Keratinocyte (primary cell): ENCODE measurements around the gene NCK2. TPM values are rescaled to one million over a fixed set of nuclear protein-coding genes. Genes with fewer than 3 reads are reported as not detected.

Source experiments
- DNase-seq: peaks from one replicate; pipeline ENCODE4 v3.0.0-alpha.2; 2011; ENCODE audit warnings: low read depth, missing footprints, low spot score
- FAIRE-seq: peaks from 2 replicates; lab custom pipeline; 2011; peaks lifted over from hg19 to GRCh38; lab: Jason Lieb, UNC
- H2AFZ ChIP-seq: 2 replicates; pipeline ENCODE4 v1.6.0; 2012; ENCODE audit warnings: low read length, control low read depth, inconsistent platforms; ENCODE audit not compliant: control insufficient read depth
- H3K27ac ChIP-seq: 2 replicates; pipeline ENCODE4 v1.5.1; 2011; ENCODE audit warnings: low read length; ENCODE audit not compliant: control insufficient read depth, insufficient read depth
- H3K27me3 ChIP-seq: 3 replicates; pipeline ENCODE4 v1.6.0; 2011; ENCODE audit warnings: low read length; ENCODE audit not compliant: control insufficient read depth, insufficient read depth; ENCODE audit errors: extremely low read depth
- H3K36me3 ChIP-seq, 2 experiments: 2 replicates in 1 of 2; 3 replicates in 1 of 2; pipeline ENCODE4 v1.5.1; 2011; ENCODE audit warnings: low read length in 2 of 2, mild to moderate bottlenecking in 1 of 2; ENCODE audit not compliant: control insufficient read depth in 2 of 2, insufficient read depth in 2 of 2; ENCODE audit errors: extremely low read depth in 1 of 2
- H3K4me1 ChIP-seq: 3 replicates; pipeline ENCODE4 v1.5.1; 2011; ENCODE audit warnings: low read length; ENCODE audit not compliant: control insufficient read depth, insufficient read depth; ENCODE audit errors: extremely low read depth
- H3K4me2 ChIP-seq: 3 replicates; pipeline ENCODE4 v1.6.0; 2011; ENCODE audit warnings: low read depth, low read length; ENCODE audit not compliant: control insufficient read depth, insufficient read depth; ENCODE audit errors: extremely low read depth
- H3K4me3 ChIP-seq, 3 experiments: fragments of 200-600 bp in 1 of 3; sonication (generic) in 1 of 3; 2 replicates in 2 of 3; 3 replicates in 1 of 3; pipeline ENCODE4 v1.5.1; 2011 to 2016; ENCODE audit warnings: low read length in 3 of 3, mild to moderate bottlenecking in 3 of 3, control low read depth in 2 of 3, inconsistent platforms in 1 of 3, low read depth in 1 of 3, mixed read lengths in 1 of 3, mixed run types in 1 of 3, moderate library complexity in 1 of 3; ENCODE audit not compliant: control insufficient read depth in 2 of 3, insufficient read depth in 2 of 3; ENCODE audit errors: extremely low read depth in 1 of 3
- H3K79me2 ChIP-seq: 2 replicates; pipeline ENCODE4 v1.6.0; 2012; ENCODE audit warnings: low read length; ENCODE audit not compliant: control insufficient read depth, insufficient read depth
- H3K9ac ChIP-seq: 3 replicates; pipeline ENCODE4 v1.6.0; 2011; ENCODE audit warnings: low read length; ENCODE audit not compliant: control insufficient read depth, insufficient read depth; ENCODE audit errors: extremely low read depth
- H3K9me1 ChIP-seq: 3 replicates; pipeline ENCODE4 v1.6.0; 2011; ENCODE audit warnings: low read length; ENCODE audit not compliant: control insufficient read depth, insufficient read depth; ENCODE audit errors: extremely low read depth
- H3K9me3 ChIP-seq: 2 replicates; pipeline ENCODE4 v1.5.1; 2012; ENCODE audit warnings: low read depth, low read length; ENCODE audit not compliant: control insufficient read depth
- H4K20me1 ChIP-seq: 3 replicates; pipeline ENCODE4 v1.6.0; 2011; ENCODE audit warnings: low read length; ENCODE audit not compliant: control insufficient read depth, insufficient read depth; ENCODE audit errors: extremely low read depth
- EZH2 ChIP-seq: IDR thresholded peaks from one replicate; pipeline ENCODE4 v1.6.1; 2012; ENCODE audit warnings: inconsistent platforms, mild to moderate bottlenecking, low read length, moderate library complexity
- dilution Hi-C: fragments of 300-500 bp; cut with MboI; formaldehyde crosslinking; loops from one replicate; pipeline ENCODE4 v1.7.0; 2020; ENCODE audit warnings: low sequenced_read_pairs; ENCODE audit not compliant: extremely low pct_ligation_motif_present
- polyA plus RNA-seq, 5 experiments: library from polyadenylated mRNA; depleted of rRNA in 3 of 5; stranded (reverse) in 3 of 5; stranded (forward) in 1 of 5; unstranded in 1 of 5; fragments of >200 nt; gene quantifications; 1 replicate in 1 of 5; 2 replicates in 3 of 5; 3 replicates in 1 of 5; pipeline versions ENCODE4 v1.2.1 to v1.2.3, GENCODE V29; 2011 to 2012; ENCODE audit warnings: missing spikeins in 2 of 5, low read depth in 1 of 5, low replicate concordance in 1 of 5
- TF ChIP-seq, protein P1 (sequence below), 3 experiments: IDR thresholded peaks in 1 of 3; conservative IDR thresholded peaks in 1 of 3; optimal IDR thresholded peaks in 1 of 3; 2 replicates in 2 of 3; 3 replicates in 1 of 3; pipeline versions ENCODE3 to v1.5.1; 2011; ENCODE audit warnings: low read length in 3 of 3, mild to moderate bottlenecking in 3 of 3, moderate library complexity in 2 of 3, control low read depth in 1 of 3, inconsistent platforms in 1 of 3; ENCODE audit not compliant: insufficient read depth in 2 of 3; ENCODE audit errors: extremely low read depth in 1 of 3

Gene NCK2
- polyA plus RNA-seq, 1 donor (not counting 4 experiments of a cell fraction or from before 2014, with no cell fraction given) = 31.4 TPM

DNA sequence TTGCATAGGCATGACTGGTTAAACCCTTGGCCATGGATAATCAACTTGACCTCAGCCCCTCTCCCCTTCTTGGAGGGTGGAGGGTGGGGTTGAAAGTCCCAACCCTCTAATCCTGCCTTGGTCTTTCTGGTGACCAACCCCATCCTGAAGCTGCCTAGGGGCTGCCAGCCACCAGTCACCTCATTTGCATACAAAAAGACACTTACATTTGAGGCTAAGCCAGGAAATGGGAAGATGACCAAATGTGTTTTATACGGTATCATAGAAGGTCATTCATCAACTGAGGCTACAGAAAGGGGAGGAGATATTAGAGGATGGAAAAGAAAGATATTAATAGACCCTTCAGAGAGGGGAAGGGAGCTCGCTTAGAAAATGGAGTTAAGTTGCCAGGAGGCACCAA is 96.8 kb downstream of the NCK2 start:
- dilution Hi-C loops = no loop called here
- Histone ChIP-seq H3K9me3 (no peaks in the 10 kb centered on the region), H3K9ac (no peak overlapping the region), H3K4me3 (no peak overlapping the region), H3K4me1 (peaks cover 36% of the 10 kb centered on the region), H2AFZ (no peak overlapping the region), H3K27me3 (no peaks in the 10 kb centered on the region), H3K4me2 (peak overlapping the region; percentile 87), H3K79me2 (peaks cover 53% of the 10 kb centered on the region), H4K20me1 (no peaks in the 10 kb centered on the region), H3K36me3 (no peaks in the 10 kb centered on the region), H3K9me1 (peaks cover 6% of the 10 kb centered on the region), H3K27ac (peak overlapping the region; percentile 63)
- no peak for FAIRE-seq
- DNase-seq = no peak
- TF ChIP-seq, protein P1, sequence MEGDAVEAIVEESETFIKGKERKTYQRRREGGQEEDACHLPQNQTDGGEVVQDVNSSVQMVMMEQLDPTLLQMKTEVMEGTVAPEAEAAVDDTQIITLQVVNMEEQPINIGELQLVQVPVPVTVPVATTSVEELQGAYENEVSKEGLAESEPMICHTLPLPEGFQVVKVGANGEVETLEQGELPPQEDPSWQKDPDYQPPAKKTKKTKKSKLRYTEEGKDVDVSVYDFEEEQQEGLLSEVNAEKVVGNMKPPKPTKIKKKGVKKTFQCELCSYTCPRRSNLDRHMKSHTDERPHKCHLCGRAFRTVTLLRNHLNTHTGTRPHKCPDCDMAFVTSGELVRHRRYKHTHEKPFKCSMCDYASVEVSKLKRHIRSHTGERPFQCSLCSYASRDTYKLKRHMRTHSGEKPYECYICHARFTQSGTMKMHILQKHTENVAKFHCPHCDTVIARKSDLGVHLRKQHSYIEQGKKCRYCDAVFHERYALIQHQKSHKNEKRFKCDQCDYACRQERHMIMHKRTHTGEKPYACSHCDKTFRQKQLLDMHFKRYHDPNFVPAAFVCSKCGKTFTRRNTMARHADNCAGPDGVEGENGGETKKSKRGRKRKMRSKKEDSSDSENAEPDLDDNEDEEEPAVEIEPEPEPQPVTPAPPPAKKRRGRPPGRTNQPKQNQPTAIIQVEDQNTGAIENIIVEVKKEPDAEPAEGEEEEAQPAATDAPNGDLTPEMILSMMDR (optimal IDR thresholded peaks at IDR 0.05 in 1 of 3, IDR thresholded peaks at IDR 0.05 in 1 of 3, conservative IDR thresholded peaks at IDR 0.05 in 1 of 3; ENCODE audit: extremely low read depth in 1 of 3, insufficient read depth in 2 of 3, low read length in 3 of 3) = no peak
- TF ChIP-seq EZH2 = no peak

DNA sequence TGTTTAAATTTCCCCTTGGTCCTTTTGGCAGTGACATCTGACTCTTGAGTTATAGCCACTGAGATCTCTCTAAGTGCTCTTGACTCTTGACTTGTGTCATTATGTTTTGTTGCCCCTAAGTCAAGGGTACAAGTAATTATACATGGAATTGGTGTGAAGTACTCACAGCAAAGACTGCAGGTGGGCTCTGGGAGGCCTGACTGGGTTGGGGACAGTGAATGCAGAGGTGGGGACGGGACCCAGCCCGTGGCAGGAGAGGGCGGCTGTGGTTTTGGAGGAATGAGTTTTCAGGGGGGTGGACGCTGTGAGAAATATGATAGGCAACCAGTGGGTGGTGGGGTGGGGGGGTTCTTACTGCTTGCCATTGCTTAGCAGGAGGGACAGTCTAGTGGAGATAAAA is 97.8 kb downstream of the NCK2 start:
- H2AFZ ChIP-seq = no peak overlapping the region
- no peak for TF ChIP-seq EZH2
- TF ChIP-seq, protein P1 (optimal IDR thresholded peaks at IDR 0.05 in 1 of 3, IDR thresholded peaks at IDR 0.05 in 1 of 3, conservative IDR thresholded peaks at IDR 0.05 in 1 of 3; ENCODE audit: extremely low read depth in 1 of 3, insufficient read depth in 2 of 3, low read length in 3 of 3) = no peak
- no peak overlapping the region for H3K27ac ChIP-seq
- no peak for DNase-seq
- peaks cover 36% of the 10 kb centered on the region for H3K4me1 ChIP-seq
- H3K36me3 ChIP-seq = no peaks in the 10 kb centered on the region
- H3K9me3 ChIP-seq = no peaks in the 10 kb centered on the region
- dilution Hi-C loops = no loop called here
- peaks cover 6% of the 10 kb centered on the region for H3K9me1 ChIP-seq
- no peak overlapping the region for H3K4me2 ChIP-seq
- peaks cover 45% of the 10 kb centered on the region for H3K79me2 ChIP-seq
- no peak overlapping the region for H3K4me3 ChIP-seq
- no peak for FAIRE-seq
- H4K20me1 ChIP-seq = no peaks in the 10 kb centered on the region
- H3K27me3 ChIP-seq = no peaks in the 10 kb centered on the region
- no peak overlapping the region for H3K9ac ChIP-seq
